Fibroblast of peridontal ligament (primary cell): ENCODE measurements around the gene MAP4K2.

Source experiments
- DNase-seq: peaks from one replicate; pipeline ENCODE4 v3.0.0-alpha.2; 2010; ENCODE audit errors: extremely low read depth

The MAP4K2 gene

DNA sequence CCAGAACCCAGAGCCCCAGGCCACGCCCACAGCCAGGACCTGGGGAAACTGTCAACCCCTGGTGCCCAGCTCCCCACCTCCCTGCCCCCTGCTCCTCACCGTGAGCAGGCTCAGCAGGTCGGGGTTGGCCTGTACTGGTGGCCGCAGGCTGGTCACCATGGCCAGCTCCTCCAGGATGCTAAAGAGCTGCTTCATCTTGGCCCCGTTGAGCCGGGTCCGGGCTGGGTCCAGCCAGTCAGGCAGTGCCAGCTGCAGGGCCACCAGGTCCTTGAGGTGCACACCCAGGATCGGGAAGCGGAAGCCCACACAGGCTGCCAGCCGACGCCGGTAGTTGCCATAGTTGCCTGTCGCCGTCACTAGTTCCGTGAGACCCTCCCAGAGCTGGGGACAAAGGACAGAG lies 66.4 kb downstream of the MAP4K2 start:
- DNase-seq = no peak

DNA sequence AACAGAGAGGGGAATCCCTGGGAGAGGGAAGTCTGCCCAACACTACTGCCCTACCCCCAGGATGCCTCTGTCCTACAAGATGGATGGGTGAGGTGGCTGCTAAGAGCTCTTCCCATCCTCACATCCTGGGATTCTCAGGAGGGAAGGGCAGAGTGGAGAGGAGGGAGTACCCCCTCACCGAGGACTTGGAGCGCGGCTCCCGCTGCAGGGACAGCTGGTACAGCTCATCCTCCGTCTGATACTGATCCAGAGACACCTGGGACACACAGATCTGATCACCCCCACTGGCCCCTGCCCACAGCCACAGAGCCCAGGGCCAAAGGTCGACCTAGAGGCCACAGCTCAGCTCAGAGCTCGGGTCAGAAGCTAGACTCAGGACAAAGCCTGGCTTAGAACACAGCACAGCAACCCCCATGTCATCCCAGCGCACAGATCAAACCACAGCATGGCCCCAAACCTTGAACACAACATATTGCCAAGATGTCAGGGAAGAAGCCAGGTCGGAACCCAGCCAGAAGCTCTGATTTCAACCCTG lies 67.2 kb downstream of the MAP4K2 start:
- no peak for DNase-seq
